Activated CD8-positive, alpha-beta memory T cell treated with anti-CD3 and anti-CD28 coated beads for 4 hours (primary cell): ENCODE data around the gene DCP1A.
"Not testable (repeated sequence)": the region's sequence is repeated elsewhere in the genome, so short reads cannot be mapped to it uniquely, and the experiment has no call there.

Source experiments
- DNase-seq, 2 donors: peaks; one replicate each; pipeline ENCODE4 v3.0.0-alpha.2; 2020; ENCODE audit warnings: low read depth in 2 of 2

Gene DCP1A

GRCh38 chr3:53264718-53265117 lies 82.6 kb downstream of the DCP1A start:
- no peak for DNase-seq

- no peak for DNase-seq
Measured at GRCh38 chr3:53263907-53264306, 83.4 kb downstream of the DCP1A start.

- no peak for DNase-seq
Measured at GRCh38 chr3:53261712-53262111, 85.6 kb downstream of the DCP1A start.

- no peak for DNase-seq
Measured at GRCh38 chr3:53260286-53260785, 87.0 kb downstream of the DCP1A start.

GRCh38 chr3:53259427-53260259 lies 87.7 kb downstream of the DCP1A start:
- DNase-seq = no peak

GRCh38 chr3:53258600-53259426 lies 88.5 kb downstream of the DCP1A start:
- no peak for DNase-seq

- no peak for DNase-seq
Measured at GRCh38 chr3:53257465-53257864, 89.9 kb downstream of the DCP1A start.

- DNase-seq = no peak
Measured at GRCh38 chr3:53256704-53257055, 90.7 kb downstream of the DCP1A start.

- DNase-seq = peak; percentile 54 to 57
Measured at GRCh38 chr3:53255775-53256703, 91.3 kb downstream of the DCP1A start, which contains the start of gene TKT. TSS of gene TKT (minus strand) at chr3:53256022. CDS start at chr3:53255942, 80 bp downstream.

GRCh38 chr3:53255423-53255774 lies 91.9 kb downstream of the DCP1A start:
- DNase-seq = peak in 1 of 2 donors; percentile 14

GRCh38 chr3:53254509-53255422 lies 92.6 kb downstream of the DCP1A start:
- DNase-seq = peak in 1 of 2 donors; percentile 16

GRCh38 chr3:53253707-53254508 lies 93.4 kb downstream of the DCP1A start:
- DNase-seq = no peak

GRCh38 chr3:53252947-53253322 lies 94.4 kb downstream of the DCP1A start:
- DNase-seq = not testable (repeated sequence)

GRCh38 chr3:53252096-53252946 lies 95.0 kb downstream of the DCP1A start:
- no peak for DNase-seq

- DNase-seq = no peak
Measured at GRCh38 chr3:53250881-53251605, 96.3 kb downstream of the DCP1A start.

GRCh38 chr3:53250453-53250852 lies 96.9 kb downstream of the DCP1A start:
- DNase-seq = no peak

GRCh38 chr3:53248161-53248560 lies 99.2 kb downstream of the DCP1A start:
- no peak for DNase-seq

- DNase-seq = no peak
Measured at GRCh38 chr3:53247619-53248018, 99.7 kb downstream of the DCP1A start.
